NCI-H2081 treated with DMSO at 0.1 percent for 48 hours (cell line): Measurements from ENCODE around the gene SLC38A3.

Source experiments
- DNase-seq: peaks from one replicate; lab custom pipeline; 2025; lab: John Stamatoyannopoulos, UW

The SLC38A3 gene

DNA sequence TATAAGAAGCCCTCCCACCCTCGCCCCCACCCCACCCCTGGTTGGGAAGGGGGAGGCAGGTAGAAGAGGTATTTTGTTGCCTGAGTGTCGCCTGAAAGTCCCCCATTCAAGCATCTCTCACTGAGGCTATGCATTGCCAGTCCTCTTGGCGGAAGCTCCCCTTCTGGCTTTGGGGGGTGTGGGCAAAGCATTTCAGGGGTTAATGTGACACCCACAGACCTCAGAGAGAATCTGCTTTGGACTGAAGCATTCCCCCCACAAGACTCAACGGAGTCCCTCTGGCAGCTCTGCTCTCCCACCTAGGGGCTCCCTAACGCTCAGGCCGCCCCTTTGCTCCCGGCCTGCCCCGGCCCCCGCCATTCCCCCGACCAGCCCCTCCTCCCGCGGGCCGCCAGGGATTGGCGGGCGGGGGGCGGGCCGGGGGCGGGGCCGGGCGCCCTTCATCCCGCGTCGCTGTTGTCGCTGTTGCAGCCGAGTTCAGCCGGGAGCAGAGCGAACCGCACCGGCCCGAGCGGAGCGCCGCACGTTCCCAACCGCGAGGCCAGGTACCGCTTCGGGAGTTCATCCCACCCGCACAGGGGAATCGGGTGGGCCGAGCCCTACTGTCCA is at the start of gene SLC38A3:
SLC38A3 (plus strand) TSS at position 468 of the 609 bp plus-strand sequence. CDS start 8,929 bp downstream, outside the sequence.
- no peak for DNase-seq

- DNase-seq, result no peak
These were observed 49.6 kb upstream of the SLC38A3 start for GRCh38 chr3:50155491-50155878.

DNA sequence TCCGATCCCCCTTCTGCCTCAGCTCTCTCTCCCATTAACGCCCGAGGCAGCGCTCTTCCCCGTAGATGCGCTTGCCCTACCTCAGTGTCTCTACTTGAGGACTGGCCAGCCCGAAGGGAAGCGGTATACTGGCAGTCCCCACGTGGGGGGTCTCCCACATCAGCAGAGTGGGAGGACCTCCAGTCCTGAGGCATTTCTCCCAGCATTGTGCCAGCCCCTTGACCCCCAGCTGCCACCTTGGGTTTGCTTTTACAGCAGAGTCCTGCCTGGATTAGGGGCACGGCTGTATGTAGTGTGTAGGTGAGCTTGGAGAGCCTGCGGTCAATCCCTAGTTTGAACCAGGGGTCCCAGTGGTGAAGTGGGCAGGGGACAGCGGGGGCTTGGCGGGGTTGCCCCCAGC is 49.2 kb upstream of the SLC38A3 start:
- no peak for DNase-seq

DNA sequence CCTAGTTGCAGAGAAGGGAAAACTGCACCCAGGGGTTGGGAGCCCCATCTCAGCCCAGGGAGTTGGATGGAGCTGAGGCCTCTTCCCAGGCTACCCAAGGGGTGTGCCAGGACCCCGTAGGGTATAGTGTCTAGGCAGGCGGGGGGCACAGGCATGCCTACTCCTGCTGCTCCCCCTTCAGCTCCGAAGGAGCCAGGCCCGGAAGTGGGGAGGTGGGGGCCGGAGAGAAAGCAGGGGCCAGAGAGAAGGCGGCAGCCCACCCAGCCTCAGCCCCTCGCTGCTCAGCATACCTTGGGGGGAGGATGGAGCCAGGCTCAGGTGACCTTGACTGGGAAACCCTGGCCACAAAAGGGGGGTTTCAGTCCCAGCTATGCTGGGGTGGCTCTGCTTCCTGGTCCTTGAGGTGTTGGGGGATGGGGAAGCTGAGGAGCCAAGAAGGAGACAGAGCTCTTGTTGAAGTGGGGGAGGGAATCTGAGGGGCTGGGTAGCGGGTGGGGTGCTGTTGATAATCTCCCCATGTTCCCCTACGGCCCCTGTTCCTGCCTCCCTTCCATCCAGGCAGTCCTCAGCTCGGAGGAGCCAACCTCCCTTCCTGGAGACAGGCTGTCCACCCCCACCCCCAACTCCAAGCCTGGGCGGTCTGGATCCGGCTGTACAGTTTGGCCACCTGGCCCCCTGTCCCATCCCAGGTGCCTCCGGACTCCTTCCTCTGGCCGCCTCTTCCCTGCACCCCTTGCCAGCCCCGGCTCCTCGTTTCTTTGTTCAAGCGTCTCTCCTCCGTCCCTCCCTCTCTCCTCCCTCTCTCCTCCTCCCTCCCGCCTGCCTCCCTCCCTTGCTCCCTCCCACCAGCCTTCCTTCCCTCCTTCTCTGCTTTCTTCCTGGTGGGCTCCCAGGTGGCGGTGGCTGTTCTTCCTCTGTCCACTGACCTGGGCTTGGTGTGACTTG is 48.2 kb upstream of the SLC38A3 start:
- no peak for DNase-seq

- DNase-seq, result no peak
These were observed 47.1 kb upstream of the SLC38A3 start for GRCh38 chr3:50157827-50158529.

DNA sequence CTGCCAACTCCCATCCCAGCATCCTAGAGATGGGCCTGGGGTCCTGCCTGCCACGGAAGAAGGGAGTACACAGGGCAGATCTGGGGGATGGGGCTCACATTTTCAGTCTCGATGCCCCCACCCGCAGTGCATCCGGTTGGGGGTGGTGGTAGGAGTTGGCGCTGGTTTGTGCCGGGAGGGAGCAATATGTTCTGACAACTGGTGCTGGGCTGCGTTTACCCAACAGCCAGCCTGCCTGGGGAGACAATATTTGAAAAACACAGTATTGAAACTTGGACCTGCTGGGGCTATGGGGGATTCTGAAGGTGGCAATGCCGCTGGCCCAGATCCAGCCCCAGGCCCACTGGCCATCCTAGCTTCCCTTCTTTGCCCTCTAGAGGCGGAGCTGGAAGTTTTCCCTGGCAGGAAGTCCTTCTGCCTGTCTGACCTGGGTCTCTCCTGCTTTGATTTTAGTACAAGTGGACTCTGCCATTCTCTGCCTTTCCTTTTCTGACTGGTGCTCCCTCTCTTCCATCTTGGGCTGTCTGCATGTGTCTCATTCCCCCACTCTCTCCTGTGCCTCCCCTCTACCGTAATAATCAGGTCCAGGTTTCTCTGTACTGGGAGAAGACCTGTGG is 46.4 kb upstream of the SLC38A3 start:
- no peak for DNase-seq

DNA sequence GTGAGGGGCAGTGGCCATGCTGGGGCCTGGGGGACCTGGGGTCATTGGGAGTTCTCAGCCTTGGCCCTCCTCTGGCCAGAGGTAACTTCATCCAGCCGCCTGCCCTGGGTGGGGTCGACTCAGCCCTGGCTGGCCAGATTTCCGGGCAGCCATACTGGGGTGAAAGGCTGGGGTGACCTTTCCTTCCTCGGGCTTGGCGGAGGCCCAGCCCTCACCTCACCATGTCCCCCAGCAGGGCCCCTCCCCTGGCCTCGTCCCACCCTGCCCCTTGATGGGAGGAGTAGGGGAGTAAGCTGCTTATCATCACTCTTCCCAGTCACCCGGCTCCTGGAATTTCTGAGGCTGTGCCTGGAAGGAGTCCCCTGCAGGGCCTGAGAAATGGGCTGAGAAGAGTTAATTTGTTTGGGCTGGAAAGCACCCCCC is 44.5 kb upstream of the SLC38A3 start:
- no peak for DNase-seq

- DNase-seq, result no peak
These were observed 43.8 kb upstream of the SLC38A3 start for GRCh38 chr3:50161320-50161719.

GRCh38 chr3:50162034-50162883 is 42.8 kb upstream of the SLC38A3 start:
- no peak for DNase-seq

- DNase-seq, result no peak
These were observed 41.3 kb upstream of the SLC38A3 start for GRCh38 chr3:50163572-50164455.

DNA sequence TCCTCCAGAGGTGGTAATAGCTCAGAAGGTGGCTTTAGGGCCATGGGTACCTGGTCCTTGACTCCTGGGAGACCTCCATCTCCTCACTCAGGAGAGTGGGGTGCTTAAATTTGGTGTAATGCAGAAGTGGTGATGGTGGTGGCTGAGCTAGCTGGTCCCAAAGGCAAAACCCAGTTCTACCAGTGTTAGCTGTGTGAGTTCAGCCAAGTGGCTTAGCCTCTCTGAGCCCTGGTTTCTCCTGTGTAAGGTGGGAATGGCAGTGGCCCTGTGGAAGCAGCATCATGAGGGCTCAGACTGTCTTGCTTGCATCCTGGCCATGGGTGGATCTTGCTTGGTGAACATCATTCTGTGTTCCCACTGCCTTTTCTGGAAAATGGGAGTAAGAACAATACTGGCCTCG is 40.6 kb upstream of the SLC38A3 start:
- no peak for DNase-seq

- no peak for DNase-seq
These were observed 39.8 kb upstream of the SLC38A3 start for GRCh38 chr3:50164984-50165909.

DNA sequence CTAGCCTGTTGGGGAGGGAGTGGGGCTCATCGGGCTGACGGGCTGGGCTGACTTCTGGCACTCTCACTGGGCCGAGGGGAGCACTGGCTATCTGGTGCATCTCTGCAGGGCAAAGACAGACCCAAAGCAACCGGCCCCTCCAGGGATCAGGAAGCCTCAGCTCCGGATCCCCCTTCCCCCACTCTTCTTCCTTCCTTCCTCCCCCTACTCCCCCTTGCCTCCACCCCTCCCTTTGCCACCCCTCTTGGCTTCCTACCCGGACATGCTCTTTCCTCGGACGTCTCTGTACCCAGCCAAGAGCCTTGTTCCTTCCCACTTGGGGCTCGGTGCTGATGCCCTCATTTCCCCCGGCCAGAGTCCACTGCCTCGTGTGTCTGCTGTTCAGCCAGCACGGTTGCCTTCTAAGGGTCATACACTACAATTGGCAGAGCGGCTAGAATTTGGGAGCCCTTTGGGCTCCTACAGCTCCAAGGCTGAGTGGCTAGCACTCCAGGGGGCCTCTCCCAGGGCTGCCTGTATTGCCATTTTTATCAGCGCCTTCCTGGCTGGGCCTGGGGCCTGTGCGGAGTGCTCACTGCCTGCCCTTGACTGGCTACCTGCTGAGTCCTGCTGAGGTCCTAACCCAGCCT is 39.0 kb upstream of the SLC38A3 start:
- DNase-seq, result no peak

- DNase-seq, result no peak
These were observed 38.5 kb upstream of the SLC38A3 start for GRCh38 chr3:50166620-50167019.

DNA sequence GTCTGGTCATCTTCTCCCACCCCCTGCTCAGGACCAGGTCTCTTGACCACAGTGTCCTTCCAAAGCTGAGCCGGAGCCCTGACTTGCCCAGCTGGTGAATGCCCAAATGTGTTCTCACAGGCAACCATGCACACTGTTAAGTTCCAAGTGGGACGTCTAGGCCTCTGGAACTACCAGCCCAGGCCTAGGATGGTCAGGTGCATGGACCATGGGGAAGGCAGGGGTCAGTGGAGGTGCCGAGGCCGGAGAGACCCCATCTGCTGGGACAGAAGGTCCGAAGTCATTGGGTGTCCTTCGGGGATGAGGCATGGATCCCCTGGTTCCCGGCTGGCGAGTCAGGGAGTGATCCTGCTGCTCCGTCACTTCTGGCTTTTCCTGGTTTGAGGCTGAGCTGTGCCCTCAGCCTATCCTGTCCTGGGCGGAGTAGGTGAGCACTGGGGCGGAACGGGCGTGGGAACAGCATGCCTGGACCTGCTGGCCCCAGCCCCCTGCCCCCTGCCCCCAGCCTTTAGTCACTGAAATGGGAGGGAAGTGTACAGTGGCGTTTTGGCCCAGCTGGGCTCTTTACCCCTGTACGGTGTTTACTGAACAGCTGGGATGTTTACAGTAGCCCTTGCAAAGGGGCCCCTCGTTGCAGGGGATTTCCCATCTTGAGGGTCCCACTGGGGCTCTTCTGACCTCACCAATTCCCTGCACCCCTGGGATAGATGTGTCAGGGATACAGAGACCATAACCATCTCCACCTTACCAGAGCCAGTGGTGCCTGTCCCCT is 37.8 kb upstream of the SLC38A3 start:
- DNase-seq, result no peak

DNA sequence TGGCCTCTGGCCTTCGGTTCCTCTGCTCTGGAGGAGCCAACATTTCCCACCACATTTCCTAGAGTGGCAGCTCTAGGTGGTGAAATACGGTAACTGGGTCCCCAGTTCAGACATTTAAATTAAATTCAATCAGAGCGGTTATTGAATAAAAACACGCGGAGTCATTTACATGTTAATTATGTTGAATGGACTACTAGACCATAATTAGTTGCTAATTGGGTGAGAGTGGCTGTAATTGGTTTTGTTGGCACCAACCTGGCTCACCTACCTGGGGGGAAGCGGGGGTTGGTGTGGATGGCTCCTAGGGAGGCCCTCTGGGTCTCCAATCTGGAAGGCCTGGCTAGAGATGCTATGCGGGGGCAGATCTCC is 37.2 kb upstream of the SLC38A3 start:
- DNase-seq, result no peak

GRCh38 chr3:50168388-50168787 is 36.7 kb upstream of the SLC38A3 start:
- no peak for DNase-seq

DNA sequence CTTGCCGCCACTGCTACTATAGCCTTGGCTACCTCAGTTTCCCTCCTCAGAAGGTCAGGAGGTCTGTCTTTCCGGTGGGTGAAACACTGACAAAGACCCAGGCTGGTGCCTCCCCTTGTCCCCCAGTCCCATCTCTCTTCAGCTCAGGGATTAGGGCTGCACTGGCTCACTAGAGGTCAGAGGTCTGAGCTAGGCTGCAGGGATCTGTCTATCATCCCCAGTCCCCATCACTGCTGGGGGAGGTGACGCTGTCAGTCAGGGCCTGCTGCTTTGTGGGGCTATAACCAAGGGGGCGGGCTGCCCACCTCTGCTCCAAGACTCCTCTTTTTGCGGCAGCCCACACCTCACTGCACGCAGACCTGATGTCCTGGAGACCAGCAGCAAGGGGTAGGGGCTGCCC is 36.3 kb upstream of the SLC38A3 start:
- DNase-seq, result no peak
